CD4-positive, alpha-beta T cell treated with Interleukin-6 at 100 ng/mL for 8 hours (primary cell): Measurements from ENCODE around the gene CCL26.
"Not testable (repeated sequence)": the region's sequence is repeated elsewhere in the genome, so short reads cannot be mapped to it uniquely, and the experiment has no call there.

Experiments used
- DNase-seq: peaks from one replicate; pipeline ENCODE4 v3.0.0-alpha.2; 2020; ENCODE audit warnings: mixed read lengths, low spot score

The CCL26 gene

DNA sequence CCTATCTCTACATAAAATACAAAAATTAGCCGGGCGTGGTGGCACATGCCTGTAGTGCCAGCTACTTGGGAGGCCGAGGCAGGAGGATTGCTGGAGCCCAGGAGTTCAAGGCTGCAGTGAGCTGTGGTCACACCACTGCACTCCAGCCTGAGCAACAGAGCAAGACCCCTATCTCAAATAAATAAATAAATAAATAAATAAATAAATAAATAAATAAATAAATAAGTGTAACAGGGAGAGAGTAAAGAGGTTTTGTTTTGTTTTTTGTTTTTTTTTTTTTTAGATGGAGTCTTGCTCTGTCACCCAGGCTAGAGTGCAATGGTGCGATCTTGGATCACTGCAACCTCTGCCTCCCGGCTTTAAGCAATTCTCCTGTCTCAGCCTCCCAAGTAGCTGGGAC lies 20.6 kb upstream of the CCL26 start:
- DNase-seq: not testable (repeated sequence)

- no peak for DNase-seq
Observed at GRCh38 chr7:75789361-75789924, 17.4 kb upstream of the CCL26 start.

DNA sequence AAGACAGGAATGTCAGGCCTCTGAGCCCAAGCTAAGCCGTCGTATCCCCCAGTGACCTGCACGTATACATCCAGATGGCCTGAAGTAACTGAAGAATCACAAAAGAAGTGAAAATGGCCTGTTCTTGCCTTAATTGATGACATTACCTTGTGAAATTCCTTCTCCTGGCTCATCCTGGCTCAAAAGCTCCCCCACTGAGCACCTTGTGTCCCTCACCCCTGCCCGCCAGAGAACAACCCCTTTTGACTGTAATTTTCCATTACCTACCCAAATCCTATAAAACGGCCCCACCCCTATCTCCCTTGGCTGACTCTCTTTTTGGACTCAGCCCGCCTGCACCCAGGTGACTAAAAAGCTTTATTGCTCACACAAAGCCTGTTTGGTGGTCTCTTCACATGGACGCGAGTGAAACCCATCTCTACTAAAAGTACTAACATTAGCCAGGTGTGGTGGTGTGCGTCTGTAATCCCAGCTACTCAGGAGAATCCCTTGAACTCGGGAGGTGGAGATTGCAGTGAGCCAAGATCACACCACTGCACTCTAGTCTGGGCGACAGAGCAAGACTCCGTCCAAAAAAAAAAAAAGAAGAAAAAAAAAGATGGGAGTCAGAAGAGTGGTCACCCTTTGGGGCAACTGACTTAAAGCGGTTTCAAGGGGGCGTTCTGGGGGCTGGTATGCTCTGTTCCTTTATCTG lies 16.3 kb upstream of the CCL26 start:
- not testable (repeated sequence) for DNase-seq

DNA sequence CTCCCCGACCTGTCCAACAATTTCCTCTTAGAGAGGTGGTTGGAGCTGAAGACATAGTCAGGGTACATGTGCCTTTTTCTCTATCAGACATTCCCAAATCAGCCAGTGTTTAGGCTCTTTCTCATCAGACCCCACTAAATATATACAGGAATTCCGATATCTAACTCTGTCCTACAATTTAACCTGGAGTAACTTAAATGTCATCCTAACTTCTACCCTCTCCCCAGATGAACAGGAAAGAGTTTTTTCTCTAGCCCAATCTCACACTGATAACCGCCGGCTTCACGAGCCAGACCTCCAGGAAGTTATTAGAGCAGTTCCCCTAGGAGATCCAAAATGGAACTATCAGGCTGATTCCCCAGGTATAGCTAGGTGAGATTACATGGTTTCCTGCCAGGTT lies 11.0 kb upstream of the CCL26 start:
- not testable (repeated sequence) for DNase-seq

GRCh38 chr7:75780647-75781273 lies 8.7 kb upstream of the CCL26 start:
- DNase-seq: not testable (repeated sequence)

GRCh38 chr7:75779516-75779915 lies 7.5 kb upstream of the CCL26 start:
- not testable (repeated sequence) for DNase-seq

- DNase-seq: not testable (repeated sequence)
Observed at GRCh38 chr7:75779035-75779434, 7.0 kb upstream of the CCL26 start.

DNA sequence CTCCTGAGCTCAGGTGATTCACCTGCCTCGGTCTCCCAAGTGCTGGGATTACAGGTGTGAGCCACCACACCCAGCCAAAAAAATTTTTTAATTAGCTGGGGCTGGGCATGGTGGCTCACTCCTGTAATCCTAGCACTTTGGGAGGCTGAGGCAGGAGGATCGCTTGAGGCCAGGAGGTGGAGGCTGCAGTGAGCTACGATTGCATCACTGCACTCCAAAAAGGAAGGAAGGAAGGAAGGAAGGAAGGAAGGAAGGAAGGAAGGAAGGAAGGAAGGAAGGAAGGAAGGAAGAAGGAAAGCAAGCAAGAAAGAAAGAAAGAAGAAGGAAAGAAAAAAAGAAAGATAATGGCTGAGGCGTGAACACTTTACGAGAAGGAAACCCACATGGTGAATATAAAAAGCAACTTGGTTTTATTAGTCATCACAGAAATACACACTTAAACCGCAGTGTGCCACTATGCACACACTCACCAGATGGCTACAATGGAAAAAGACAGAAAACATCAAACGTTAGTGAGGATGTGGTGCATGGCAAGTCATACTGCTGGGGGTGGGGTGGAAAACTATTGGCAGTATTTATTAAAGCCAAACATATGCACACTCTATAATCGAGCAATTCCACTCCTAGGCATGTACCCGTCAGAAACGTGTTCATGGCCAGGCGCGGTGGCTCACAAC lies 4.4 kb upstream of the CCL26 start:
- DNase-seq: peak; percentile 51

DNA sequence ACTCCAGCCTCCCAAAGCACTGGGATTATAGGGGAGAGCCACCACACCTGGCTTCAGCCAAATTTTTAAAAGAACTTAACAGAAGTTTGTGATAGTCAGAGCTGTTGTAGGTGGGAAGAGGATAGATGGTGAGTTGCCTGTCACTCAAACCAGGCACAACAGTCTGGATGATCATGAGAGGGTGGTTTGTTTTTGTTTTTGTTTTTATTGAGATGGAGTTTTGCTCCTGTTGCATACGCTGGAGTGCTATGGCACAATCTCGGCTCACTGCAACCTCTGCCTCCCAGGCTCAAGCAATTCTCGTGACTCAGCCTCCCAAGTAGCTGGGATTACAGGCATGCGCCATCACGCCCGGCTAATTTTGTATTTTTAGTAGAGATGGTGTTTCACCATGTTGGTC lies 1.9 kb upstream of the CCL26 start:
- DNase-seq: not testable (repeated sequence)

- no peak for DNase-seq
Observed at GRCh38 chr7:75771224-75771623, 787 bp downstream of the CCL26 start.

DNA sequence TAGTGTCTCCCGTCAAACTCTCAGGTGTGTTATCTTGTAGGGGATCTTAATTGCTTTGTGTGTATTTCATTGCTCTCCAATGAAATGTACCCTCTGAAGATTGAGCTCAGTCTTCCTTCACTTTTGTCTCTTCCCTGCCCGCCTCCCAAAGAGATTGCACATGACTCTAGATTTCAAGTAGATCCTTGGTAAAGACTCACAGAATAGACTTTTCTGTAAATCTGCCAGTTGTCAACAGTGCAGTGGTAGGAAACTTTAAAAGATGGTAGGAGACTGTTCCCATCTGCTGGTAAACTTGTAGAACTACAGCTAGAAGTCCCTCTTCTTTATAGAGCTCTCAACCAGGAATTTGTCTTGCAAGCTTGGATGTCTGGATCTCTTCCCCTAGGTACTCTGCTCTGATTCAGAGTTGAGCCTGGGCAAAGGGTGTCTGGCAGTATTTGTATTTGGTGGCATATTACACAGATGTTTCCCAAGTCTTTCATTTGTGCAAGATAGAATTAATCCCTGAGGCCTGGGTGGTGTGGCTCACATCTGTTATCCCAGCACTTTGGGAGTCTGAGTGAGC lies 9.6 kb downstream of the CCL26 start:
- peak; percentile 41 for DNase-seq

DNA sequence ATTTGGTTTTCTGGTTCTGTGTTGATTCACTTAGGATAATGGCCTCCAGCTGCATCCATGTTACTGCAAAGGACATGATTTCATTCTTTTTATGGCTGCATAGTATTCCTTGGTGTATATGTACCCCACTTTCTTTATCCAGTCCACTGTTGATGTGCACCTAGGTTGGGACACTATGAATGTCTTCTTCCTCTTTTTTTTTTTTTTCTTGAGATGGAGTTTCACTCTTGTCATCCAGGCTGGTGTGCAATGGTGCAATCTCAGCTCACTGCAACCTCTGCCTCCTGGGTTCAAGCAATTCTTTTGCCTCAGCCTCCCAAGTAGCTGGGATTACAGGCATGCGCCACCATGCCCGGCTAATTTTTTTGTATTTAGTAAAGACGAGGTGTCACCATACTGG lies 10.2 kb downstream of the CCL26 start:
- DNase-seq: not testable (repeated sequence)

DNA sequence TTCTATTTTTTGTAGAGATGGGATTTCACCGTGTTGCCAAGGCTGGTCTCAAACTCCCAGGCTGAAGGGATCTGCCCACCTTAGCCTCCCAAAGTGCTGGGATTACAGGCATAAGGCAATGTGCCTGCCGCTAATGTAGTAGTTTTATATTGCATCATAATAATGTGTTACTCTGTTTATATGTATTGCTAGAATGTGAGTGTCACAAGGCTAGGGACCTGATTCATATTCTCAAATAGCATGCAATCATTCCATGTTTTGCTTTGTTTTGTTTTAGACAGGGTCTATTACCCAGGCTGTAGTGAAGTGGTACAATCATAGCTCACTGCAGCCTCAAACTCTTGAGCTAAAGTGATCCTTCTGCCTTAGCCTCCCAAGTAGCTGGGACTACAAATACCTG lies 13.5 kb downstream of the CCL26 start:
- no peak for DNase-seq

- DNase-seq: no peak
Observed at GRCh38 chr7:75757860-75758259, 14.2 kb downstream of the CCL26 start.

DNA sequence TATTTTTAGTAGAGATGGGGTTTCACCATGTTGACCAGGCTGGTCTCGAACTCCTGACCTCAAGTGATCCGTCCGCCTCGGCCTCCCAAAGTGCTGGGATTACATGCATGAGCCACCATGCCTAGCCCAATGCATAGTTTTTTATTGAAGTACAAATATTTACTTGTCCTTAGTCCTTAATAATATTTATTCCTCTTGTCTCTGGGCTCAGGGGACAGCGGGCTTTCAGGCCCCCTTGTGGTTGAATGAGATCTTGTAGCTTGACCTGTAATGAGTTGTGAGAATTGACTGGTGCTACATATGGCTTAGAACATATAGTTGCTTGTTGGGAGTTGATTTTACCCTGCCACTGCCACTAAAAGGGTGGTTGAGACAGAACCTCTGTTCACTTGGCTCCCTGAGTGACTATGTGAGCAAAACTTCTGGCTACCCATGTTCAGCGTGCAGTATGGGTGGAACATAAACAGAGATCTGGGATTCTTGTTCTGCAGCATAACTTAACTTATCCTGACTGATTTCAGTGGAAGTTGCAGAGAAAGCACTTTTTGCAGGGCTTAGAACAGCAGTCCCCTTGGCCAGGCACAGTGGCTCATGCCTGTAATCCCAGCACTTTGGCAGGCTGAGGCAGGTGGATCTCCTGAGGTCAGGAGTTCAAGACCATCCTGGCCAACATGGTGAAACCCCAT lies 14.9 kb downstream of the CCL26 start:
- DNase-seq: no peak

GRCh38 chr7:75756206-75756990 lies 15.6 kb downstream of the CCL26 start:
- no peak for DNase-seq

DNA sequence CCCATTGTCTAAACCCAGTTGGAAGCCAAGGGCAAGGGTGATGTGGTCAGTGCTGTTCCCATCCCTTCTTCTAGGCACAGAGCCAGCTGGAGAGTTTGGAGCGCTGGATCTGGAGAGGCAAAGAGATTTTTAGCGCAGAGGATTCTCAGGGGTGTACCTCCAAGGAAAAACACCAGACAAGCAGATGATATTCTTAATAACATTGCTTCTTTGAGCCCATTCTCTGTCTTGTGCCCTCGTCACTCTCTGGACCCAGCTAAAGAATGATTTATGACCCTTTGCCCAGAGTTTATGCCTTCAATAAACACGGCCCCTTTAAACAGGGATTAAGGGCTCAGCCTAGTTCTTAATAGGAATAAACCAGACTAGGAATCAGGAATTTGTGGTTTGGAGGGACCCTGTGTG lies 28.6 kb downstream of the CCL26 start:
- DNase-seq: no peak

- no peak for DNase-seq
Observed at GRCh38 chr7:75740846-75741497, 31.0 kb downstream of the CCL26 start.

GRCh38 chr7:75739796-75740672 lies 32.0 kb downstream of the CCL26 start:
- DNase-seq: no peak
